Measurements from ENCODE around the gene ANKRD44.
A peak's percentile ranks its signal among the peaks of the same experiment; 100 is the strongest.

ANKRD44 gene

DNA sequence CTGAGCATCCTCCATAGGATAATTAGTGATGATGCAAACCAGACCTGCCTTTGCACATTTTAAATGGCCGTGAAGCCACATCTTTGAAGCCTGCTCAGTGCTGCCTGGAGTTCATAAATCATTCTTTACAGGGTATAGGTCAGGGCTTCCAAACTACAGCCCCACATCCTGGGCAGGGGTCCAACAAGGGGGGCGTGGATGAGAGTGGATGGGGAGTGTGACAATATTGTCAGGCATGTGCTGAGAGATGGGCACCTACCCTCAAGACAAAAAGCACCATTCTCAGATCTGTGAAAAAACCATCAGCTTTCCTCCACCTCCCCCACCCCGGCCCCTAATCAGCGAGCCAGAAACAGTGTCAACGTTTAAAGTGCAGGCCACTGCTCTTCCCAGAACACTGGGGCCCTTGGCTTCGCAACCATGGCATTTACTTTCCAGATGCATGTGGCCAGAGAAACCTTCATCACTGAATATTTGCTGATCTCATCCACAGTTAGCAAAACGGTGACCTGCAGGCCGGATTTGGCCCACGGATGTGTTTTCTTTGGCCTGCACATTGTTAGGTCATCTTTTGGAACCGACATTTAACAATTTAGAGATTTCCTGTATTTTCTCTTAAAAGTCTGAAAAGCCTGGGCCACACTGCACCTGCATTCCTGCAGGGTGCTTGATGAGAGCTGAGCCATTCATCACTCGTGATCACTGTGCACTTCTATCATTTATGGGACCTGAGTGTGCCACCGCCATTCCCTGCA, 130.7 kb downstream of the ANKRD44 start:
- no peak for DNase-seq (ENCODE audit: low read depth in 2 of 2)

GRCh38 chr2:197176522-197176921, 134.1 kb downstream of the ANKRD44 start:
- DNase-seq (ENCODE audit: low read depth in 2 of 2): no peak

DNA sequence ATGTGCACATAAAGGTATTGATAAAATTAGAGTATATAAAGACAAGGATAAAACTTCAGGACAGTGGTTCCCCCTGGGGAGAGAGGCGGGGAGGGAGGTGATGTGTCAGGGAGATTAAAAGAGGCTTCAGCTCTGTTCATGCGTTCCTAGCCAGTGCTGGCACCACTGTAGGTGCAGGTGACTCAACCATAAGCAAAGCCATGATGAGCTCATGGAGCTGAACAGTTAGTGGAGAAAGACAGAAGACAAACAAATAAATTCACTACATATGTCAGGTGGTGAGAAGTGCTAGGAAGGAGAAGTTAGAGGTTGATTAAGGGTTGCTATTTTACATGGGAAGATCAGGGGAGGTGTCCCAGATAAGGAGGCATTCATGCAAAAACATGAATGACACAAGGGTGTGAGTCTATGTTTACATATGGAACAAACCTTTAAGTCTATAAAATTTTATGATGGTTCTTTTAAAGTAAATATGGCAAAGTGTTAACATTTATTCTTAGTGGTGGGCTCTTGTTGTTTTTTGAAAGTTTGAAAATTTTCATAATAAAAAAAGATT, 136.0 kb downstream of the ANKRD44 start:
- no peak for DNase-seq (ENCODE audit: low read depth in 2 of 2)

- DNase-seq (ENCODE audit: low read depth in 2 of 2): no peak
These were observed 139.0 kb downstream of the ANKRD44 start for GRCh38 chr2:197171582-197171981.

DNA sequence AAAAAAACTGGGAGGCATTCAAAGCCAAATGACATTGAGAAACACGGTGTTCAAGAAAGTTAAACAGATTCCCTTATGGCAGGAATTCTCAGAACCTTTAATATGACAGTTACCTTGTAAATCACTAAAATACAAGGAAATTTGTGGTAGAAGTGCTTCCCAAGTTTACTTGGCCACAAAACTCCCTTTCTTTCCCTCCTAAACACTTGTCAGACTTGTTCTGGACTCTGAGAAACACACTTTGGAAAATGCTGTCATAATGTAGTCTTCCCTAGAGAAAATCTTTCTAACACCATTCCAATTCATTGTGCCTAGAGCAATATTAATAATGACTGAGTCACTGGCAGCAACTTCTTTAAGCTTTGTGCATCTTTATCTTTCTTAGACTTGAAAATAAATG, 140.4 kb downstream of the ANKRD44 start:
- DNase-seq (ENCODE audit: low read depth in 2 of 2): no peak

- DNase-seq (ENCODE audit: low read depth in 2 of 2): peak; percentile 58 to 62
These were observed 141.9 kb downstream of the ANKRD44 start for GRCh38 chr2:197168705-197169104.

DNA sequence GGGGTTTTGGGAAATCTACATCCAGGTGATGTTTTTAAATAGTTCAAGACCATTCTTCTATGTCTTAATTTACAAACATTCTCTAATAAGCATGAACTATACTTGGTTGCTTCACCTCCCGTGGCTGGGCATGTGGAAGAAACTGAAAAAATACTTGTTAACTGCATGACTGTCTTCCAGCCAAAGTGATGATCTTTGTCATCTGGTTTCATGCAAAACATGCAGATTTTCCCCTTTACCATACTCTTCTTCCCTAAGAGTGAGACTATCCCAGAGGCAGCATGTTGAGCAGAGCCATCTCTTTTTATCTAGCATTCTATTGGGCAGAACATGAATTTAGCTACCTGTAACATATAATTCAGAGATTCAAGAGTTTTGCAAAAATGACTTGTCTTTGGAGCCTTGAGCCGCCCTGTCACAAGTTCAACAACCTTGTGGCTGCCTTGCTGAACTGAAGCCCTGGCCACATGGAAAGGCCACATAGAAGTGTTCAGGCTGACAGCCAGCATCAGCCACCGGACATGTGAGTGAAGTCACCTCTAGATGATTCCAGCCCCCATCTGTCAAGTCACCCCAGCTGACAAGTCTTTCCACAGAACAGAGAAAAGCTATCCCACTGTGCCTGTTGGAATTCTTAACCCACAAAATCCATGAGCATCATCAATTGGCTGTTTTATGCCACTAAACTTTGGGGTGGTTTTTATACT, 142.8 kb downstream of the ANKRD44 start:
- DNase-seq (ENCODE audit: low read depth in 2 of 2): no peak

GRCh38 chr2:197165020-197165419, 145.6 kb downstream of the ANKRD44 start:
- no peak for DNase-seq (ENCODE audit: low read depth in 2 of 2)

GRCh38 chr2:197164141-197164754, 146.3 kb downstream of the ANKRD44 start:
- no peak for DNase-seq (ENCODE audit: low read depth in 2 of 2)

- no peak for DNase-seq (ENCODE audit: low read depth in 2 of 2)
These were observed 146.9 kb downstream of the ANKRD44 start for GRCh38 chr2:197163712-197164140.

GRCh38 chr2:197161774-197162173, 148.8 kb downstream of the ANKRD44 start:
- no peak for DNase-seq (ENCODE audit: low read depth in 2 of 2)

- peak in 1 of 2 donors; percentile 28 for DNase-seq (ENCODE audit: low read depth in 2 of 2)
These were observed 150.8 kb downstream of the ANKRD44 start for GRCh38 chr2:197159661-197160211.

- DNase-seq (ENCODE audit: low read depth in 2 of 2): no peak
These were observed 151.7 kb downstream of the ANKRD44 start for GRCh38 chr2:197158591-197159550.

DNA sequence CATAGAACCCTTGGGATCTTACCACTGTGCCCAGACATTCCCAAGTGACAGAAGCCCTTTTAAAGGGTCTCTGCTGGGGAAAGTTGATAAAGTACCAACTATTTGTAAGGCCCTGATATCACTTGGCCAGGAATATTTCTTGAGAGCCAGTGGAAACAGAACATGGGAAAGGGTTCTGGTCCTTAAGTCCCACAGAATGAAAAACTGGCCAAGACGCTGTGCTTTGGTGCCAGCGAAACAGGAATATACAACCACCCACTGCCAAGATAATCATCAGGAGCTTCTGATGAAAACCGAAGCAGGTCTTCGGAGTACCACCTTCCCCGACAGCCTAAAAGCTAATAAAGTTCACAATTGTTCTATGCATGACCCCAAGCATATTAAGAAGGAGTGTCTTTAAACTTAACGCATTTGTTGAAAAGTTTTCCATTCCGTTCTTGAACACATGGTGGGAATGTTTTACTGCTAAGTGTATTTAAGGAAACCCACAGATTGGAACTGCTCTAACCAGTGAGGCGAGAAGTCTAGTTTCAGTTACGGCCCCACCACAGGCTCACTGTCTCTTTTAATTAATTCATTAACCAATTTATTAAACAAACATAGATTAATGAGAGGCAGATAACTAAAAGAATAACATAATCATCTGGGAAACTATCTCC, 152.6 kb downstream of the ANKRD44 start:
- no peak for DNase-seq (ENCODE audit: low read depth in 2 of 2)

GRCh38 chr2:197156771-197157170, 153.8 kb downstream of the ANKRD44 start:
- DNase-seq (ENCODE audit: low read depth in 2 of 2): no peak

- DNase-seq (ENCODE audit: low read depth in 2 of 2): no peak
These were observed 157.9 kb downstream of the ANKRD44 start for GRCh38 chr2:197152451-197153228.

DNA sequence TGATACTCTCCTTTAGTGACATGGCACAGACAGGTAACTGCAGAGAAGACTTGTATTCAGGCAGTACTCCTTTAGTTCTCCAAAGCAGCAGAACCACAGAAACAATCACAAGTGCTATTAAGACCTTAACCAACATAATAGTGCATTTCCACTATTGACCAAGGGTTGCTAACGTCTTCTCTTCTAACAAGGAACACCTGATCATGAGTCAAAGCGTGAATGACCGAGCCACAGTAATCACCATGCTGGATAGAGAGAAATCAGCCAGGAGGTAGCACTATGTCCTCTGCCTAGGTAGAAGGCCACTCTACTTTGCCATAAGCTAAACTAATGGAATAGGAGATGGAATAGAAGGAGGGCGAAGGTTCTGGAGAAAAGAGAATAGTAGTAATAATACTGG, 161.0 kb downstream of the ANKRD44 start:
- DNase-seq (ENCODE audit: low read depth in 2 of 2): no peak

DNA sequence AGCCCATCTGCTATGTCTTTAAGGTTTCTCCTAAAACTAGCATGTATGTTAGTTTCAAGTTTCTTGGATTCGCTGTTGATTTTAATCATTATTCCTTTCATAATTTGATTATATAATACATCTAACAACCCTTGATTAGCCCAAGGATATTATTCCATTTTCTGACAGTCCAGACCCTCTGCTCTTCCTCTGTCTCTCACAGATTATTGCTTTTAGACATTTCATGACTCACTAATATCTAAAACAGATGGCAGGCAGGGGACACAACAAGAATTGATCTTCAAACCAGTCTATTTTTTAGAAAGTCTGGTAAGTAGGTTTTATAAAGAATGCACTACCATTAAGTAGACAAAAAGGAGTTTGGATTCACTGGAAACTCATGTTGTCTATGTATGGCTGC, 162.2 kb downstream of the ANKRD44 start:
- DNase-seq (ENCODE audit: low read depth in 2 of 2): no peak

GRCh38 chr2:197147942-197148341, 162.6 kb downstream of the ANKRD44 start:
- no peak for DNase-seq (ENCODE audit: low read depth in 2 of 2)

- DNase-seq (ENCODE audit: low read depth in 2 of 2): no peak
These were observed 163.6 kb downstream of the ANKRD44 start for GRCh38 chr2:197146995-197147394.
